RWPE2 (cell line): ENCODE data around the gene CD2.

Source experiments
- ATAC-seq: fragments of 200-7000 bp; cut with Tn5 transposase; 3 replicates; pipeline ENCODE4 v1.9.1; 2021; ENCODE audit warnings: low read depth
- DNase-seq: peaks from one replicate; pipeline ENCODE4 v3.0.0-alpha.2; 2020; ENCODE audit warnings: low spot score
- H3K27ac ChIP-seq: fragments of 450-650 bp; 2 replicates; pipeline ENCODE4 v1.5.1; 2017; ENCODE audit warnings: mild to moderate bottlenecking; ENCODE audit not compliant: poor library complexity, severe bottlenecking
- H3K27me3 ChIP-seq: fragments of 250-450 bp; sonication (Bioruptor Pico); 2 replicates; pipeline ENCODE4 v1.5.1; 2021; ENCODE audit warnings: mild to moderate bottlenecking, moderate library complexity; ENCODE audit not compliant: insufficient read depth, poor library complexity, severe bottlenecking
- H3K36me3 ChIP-seq: fragments of 250-450 bp; sonication (Bioruptor Pico); 2 replicates; pipeline ENCODE4 v1.5.1; 2020; ENCODE audit warnings: low read depth, mild to moderate bottlenecking, moderate library complexity
- H3K4me1 ChIP-seq: fragments of 250-450 bp; sonication (Bioruptor Pico); 2 replicates; pipeline ENCODE4 v1.5.1; 2021; ENCODE audit warnings: mild to moderate bottlenecking, moderate library complexity; ENCODE audit not compliant: insufficient read depth, poor library complexity, severe bottlenecking
- H3K4me3 ChIP-seq: fragments of 250-450 bp; sonication (Bioruptor Pico); 2 replicates; pipeline ENCODE4 v1.5.1; 2021; ENCODE audit warnings: mild to moderate bottlenecking, moderate library complexity; ENCODE audit not compliant: severe bottlenecking
- H3K9me3 ChIP-seq: fragments of 250-450 bp; sonication (Bioruptor Pico); 2 replicates; pipeline ENCODE4 v1.5.1; 2021; ENCODE audit warnings: mild to moderate bottlenecking, moderate library complexity; ENCODE audit not compliant: severe bottlenecking
- TF ChIP-seq, protein P1 (sequence below): fragments of 450-650 bp; IDR thresholded peaks from one replicate; pipeline ENCODE4 v1.5.1; 2017; ENCODE audit warnings: mild to moderate bottlenecking, moderate library complexity; ENCODE audit not compliant: poor library complexity, severe bottlenecking

CD2 gene

GRCh38 chr1:116794804-116795481 is 40.7 kb downstream of the CD2 start:
- Histone ChIP-seq H3K27me3 (no peaks in the 10 kb centered on the region), H3K36me3 (no peaks in the 10 kb centered on the region), H3K27ac (no peak overlapping the region), H3K9me3 (no peaks in the 10 kb centered on the region), H3K4me3 (no peak overlapping the region), H3K4me1 (no peaks in the 10 kb centered on the region)
- ATAC-seq = no peak
- no peak for DNase-seq
- TF ChIP-seq, protein P1, sequence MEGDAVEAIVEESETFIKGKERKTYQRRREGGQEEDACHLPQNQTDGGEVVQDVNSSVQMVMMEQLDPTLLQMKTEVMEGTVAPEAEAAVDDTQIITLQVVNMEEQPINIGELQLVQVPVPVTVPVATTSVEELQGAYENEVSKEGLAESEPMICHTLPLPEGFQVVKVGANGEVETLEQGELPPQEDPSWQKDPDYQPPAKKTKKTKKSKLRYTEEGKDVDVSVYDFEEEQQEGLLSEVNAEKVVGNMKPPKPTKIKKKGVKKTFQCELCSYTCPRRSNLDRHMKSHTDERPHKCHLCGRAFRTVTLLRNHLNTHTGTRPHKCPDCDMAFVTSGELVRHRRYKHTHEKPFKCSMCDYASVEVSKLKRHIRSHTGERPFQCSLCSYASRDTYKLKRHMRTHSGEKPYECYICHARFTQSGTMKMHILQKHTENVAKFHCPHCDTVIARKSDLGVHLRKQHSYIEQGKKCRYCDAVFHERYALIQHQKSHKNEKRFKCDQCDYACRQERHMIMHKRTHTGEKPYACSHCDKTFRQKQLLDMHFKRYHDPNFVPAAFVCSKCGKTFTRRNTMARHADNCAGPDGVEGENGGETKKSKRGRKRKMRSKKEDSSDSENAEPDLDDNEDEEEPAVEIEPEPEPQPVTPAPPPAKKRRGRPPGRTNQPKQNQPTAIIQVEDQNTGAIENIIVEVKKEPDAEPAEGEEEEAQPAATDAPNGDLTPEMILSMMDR = no peak

DNA sequence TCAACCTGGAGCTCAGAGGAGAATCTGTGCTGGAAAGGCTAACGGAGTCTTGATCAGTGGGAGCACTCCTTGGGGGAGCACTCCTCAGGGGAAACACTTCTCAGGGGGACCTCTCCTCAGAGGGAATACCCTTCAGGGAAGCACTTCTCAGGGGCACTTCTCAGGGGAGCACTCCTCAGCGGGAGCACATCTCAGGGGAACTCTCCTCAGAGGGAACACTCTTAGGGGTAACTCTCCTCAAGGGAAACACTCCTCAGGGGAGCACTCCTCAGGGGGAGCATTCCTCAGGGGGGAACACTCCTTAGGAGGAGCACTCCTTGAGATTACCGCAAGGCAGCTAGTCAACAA is 41.2 kb downstream of the CD2 start:
- H3K4me1 ChIP-seq = no peaks in the 10 kb centered on the region
- H3K36me3 ChIP-seq = no peaks in the 10 kb centered on the region
- H3K9me3 ChIP-seq = no peaks in the 10 kb centered on the region
- no peak overlapping the region for H3K4me3 ChIP-seq
- H3K27ac ChIP-seq = no peak overlapping the region
- DNase-seq = no peak
- no peaks in the 10 kb centered on the region for H3K27me3 ChIP-seq
- TF ChIP-seq, protein P1 = no peak
- ATAC-seq = no peak

GRCh38 chr1:116804736-116805135 is 50.5 kb downstream of the CD2 start:
- Histone ChIP-seq H3K4me3 (no peak overlapping the region), H3K4me1 (peaks cover 18% of the 10 kb centered on the region), H3K27ac (no peak overlapping the region), H3K27me3 (no peaks in the 10 kb centered on the region), H3K9me3 (no peaks in the 10 kb centered on the region), H3K36me3 (no peaks in the 10 kb centered on the region)
- TF ChIP-seq, protein P1 = no peak
- ATAC-seq = no peak
- DNase-seq = no peak

GRCh38 chr1:116805398-116805797 is 51.2 kb downstream of the CD2 start:
- no peaks in the 10 kb centered on the region for H3K36me3 ChIP-seq
- H3K27ac ChIP-seq = no peak overlapping the region
- H3K4me3 ChIP-seq = no peak overlapping the region
- TF ChIP-seq, protein P1 = no peak
- peaks cover 18% of the 10 kb centered on the region for H3K4me1 ChIP-seq
- no peak for DNase-seq
- ATAC-seq = no peak
- H3K9me3 ChIP-seq = no peaks in the 10 kb centered on the region
- no peaks in the 10 kb centered on the region for H3K27me3 ChIP-seq

- Histone ChIP-seq H3K36me3 (no peaks in the 10 kb centered on the region), H3K9me3 (no peaks in the 10 kb centered on the region), H3K27ac (no peak overlapping the region), H3K4me1 (peaks cover 18% of the 10 kb centered on the region), H3K27me3 (no peaks in the 10 kb centered on the region), H3K4me3 (no peak overlapping the region)
- DNase-seq = no peak
- no peak for ATAC-seq
- TF ChIP-seq, protein P1 = no peak
Observed at GRCh38 chr1:116806245-116806644, 52.0 kb downstream of the CD2 start.
